H9 (cell line): ENCODE results near the gene LMX1B. TPM values are rescaled to one million over a fixed set of nuclear protein-coding genes. Genes with fewer than 3 reads are reported as not detected.

Source experiments
- DNase-seq: peaks from one replicate; pipeline ENCODE4 v3.0.0-alpha.2; 2017
- H2AFZ ChIP-seq: one replicate; pipeline ENCODE4 v1.6.1; 2013; ENCODE audit warnings: mild to moderate bottlenecking, low read length, control low read depth, moderate library complexity
- H2AK5ac ChIP-seq: 2 replicates; pipeline ENCODE4 v1.6.1; 2013; ENCODE audit warnings: low read length, control low read depth, mixed read lengths; ENCODE audit not compliant: insufficient read length
- H2BK120ac ChIP-seq: one replicate; pipeline ENCODE4 v1.6.1; 2013; ENCODE audit warnings: low read depth, mild to moderate bottlenecking, low read length, control low read depth, inconsistent platforms; ENCODE audit not compliant: poor library complexity, severe bottlenecking
- H2BK12ac ChIP-seq: 2 replicates; pipeline ENCODE4 v1.6.1; 2013; ENCODE audit warnings: low read length, control low read depth, mixed read lengths, low read depth; ENCODE audit not compliant: insufficient read length
- H2BK15ac ChIP-seq: 2 replicates; pipeline ENCODE4 v1.6.1; 2013; ENCODE audit warnings: low read depth, low read length, control low read depth
- H2BK20ac ChIP-seq: one replicate; pipeline ENCODE4 v1.6.1; 2013; ENCODE audit warnings: low read depth, mild to moderate bottlenecking, low read length, control low read depth, inconsistent platforms; ENCODE audit not compliant: poor library complexity, severe bottlenecking
- H2BK5ac ChIP-seq: 2 replicates; pipeline ENCODE4 v1.6.1; 2013; ENCODE audit warnings: low read length, control low read depth, mixed read lengths; ENCODE audit not compliant: insufficient read length
- H3K14ac ChIP-seq: 2 replicates; pipeline ENCODE4 v1.6.1; 2013; ENCODE audit warnings: low read length, control low read depth; ENCODE audit not compliant: insufficient read depth
- H3K18ac ChIP-seq: 2 replicates; pipeline ENCODE4 v1.6.1; 2013; ENCODE audit warnings: low read depth, mild to moderate bottlenecking, mixed read lengths, low read length, control low read depth; ENCODE audit not compliant: insufficient read length
- H3K23ac ChIP-seq: 2 replicates; pipeline ENCODE4 v1.6.1; 2013; ENCODE audit warnings: low read length, control low read depth, mixed read lengths, low read depth; ENCODE audit not compliant: insufficient read length
- H3K23me2 ChIP-seq: 2 replicates; pipeline ENCODE4 v1.6.1; 2013; ENCODE audit warnings: low read depth, mild to moderate bottlenecking, mixed read lengths, low read length, control low read depth; ENCODE audit not compliant: insufficient read length, poor library complexity, severe bottlenecking
- H3K27ac ChIP-seq: 2 replicates; pipeline ENCODE4 v1.5.1; 2013; ENCODE audit warnings: low read length, control low read depth, mixed read lengths, low read depth; ENCODE audit not compliant: insufficient read length
- H3K27me3 ChIP-seq: 2 replicates; pipeline ENCODE4 v1.6.1; 2013; ENCODE audit warnings: low read length, control low read depth, inconsistent platforms; ENCODE audit not compliant: insufficient read depth
- H3K4ac ChIP-seq: 2 replicates; pipeline ENCODE4 v1.6.1; 2013; ENCODE audit warnings: low read depth, mild to moderate bottlenecking, control low read depth, inconsistent platforms, low read length, moderate library complexity
- H3K4me1 ChIP-seq: 2 replicates; pipeline ENCODE4 v1.6.1; 2013; ENCODE audit warnings: low read length, control low read depth, inconsistent platforms; ENCODE audit not compliant: insufficient read depth
- H3K4me2 ChIP-seq: 2 replicates; pipeline ENCODE4 v1.6.1; 2013; ENCODE audit warnings: low read length, control low read depth, mixed read lengths; ENCODE audit not compliant: insufficient read length, insufficient read depth
- H3K56ac ChIP-seq: 2 replicates; pipeline ENCODE4 v1.6.1; 2013; ENCODE audit warnings: low read depth, mild to moderate bottlenecking, mixed read lengths, low read length, control low read depth; ENCODE audit not compliant: insufficient read length
- H3K79me1 ChIP-seq: 2 replicates; pipeline ENCODE4 v1.6.1; 2013; ENCODE audit warnings: low read depth, mild to moderate bottlenecking, moderate library complexity, low read length, control low read depth, inconsistent platforms; ENCODE audit not compliant: insufficient read depth, poor library complexity, severe bottlenecking
- H3K79me2 ChIP-seq: 2 replicates; pipeline ENCODE4 v1.6.1; 2013; ENCODE audit warnings: low read length, control low read depth, inconsistent platforms; ENCODE audit not compliant: insufficient read depth
- H3K9ac ChIP-seq: 2 replicates; pipeline ENCODE4 v1.6.1; 2013; ENCODE audit warnings: low read length, control low read depth, mixed read lengths; ENCODE audit not compliant: insufficient read length; ENCODE audit errors: extremely low read depth
- H3K9me3 ChIP-seq: one replicate; pipeline ENCODE4 v1.6.1; 2013; ENCODE audit warnings: low read depth, low read length, inconsistent platforms; ENCODE audit not compliant: control insufficient read depth
- H3T11ph ChIP-seq: one replicate; pipeline ENCODE4 v1.6.1; 2013; ENCODE audit warnings: mild to moderate bottlenecking, low read length, control low read depth, inconsistent platforms
- H4K20me1 ChIP-seq: one replicate; pipeline ENCODE4 v1.6.1; 2013; ENCODE audit not compliant: control insufficient read depth, insufficient read length, insufficient read depth
- H4K5ac ChIP-seq: 2 replicates; pipeline ENCODE4 v1.6.1; 2013; ENCODE audit warnings: low read depth, mild to moderate bottlenecking, mixed read lengths, low read length, control low read depth; ENCODE audit not compliant: insufficient read length
- H4K8ac ChIP-seq: replicated peaks from 2 replicates; pipeline ENCODE4 v1.6.1; 2013; ENCODE audit warnings: low read length, control low read depth, mixed read lengths, low read depth; ENCODE audit not compliant: insufficient read length
- H4K91ac ChIP-seq: 2 replicates; pipeline ENCODE4 v1.6.1; 2013; ENCODE audit warnings: low read depth, mild to moderate bottlenecking, moderate library complexity, mixed read lengths, low read length, control low read depth; ENCODE audit not compliant: insufficient read length
- H3K27ac Mint-ChIP-seq, 3 experiments: 2 replicates in 2 of 3; 3 replicates in 1 of 3; pipeline ENCODE4 v1.8.0; 2020 to 2021; ENCODE audit warnings: mixed read lengths in 3 of 3, mild to moderate bottlenecking in 1 of 3, moderate library complexity in 1 of 3
- H3K27me3 Mint-ChIP-seq: 2 replicates; pipeline ENCODE4 v1.8.0; 2021; ENCODE audit warnings: low read depth, mild to moderate bottlenecking, moderate library complexity, mixed read lengths
- H3K36me3 Mint-ChIP-seq, 3 experiments: 2 replicates in 2 of 3; 3 replicates in 1 of 3; pipeline ENCODE4 v1.8.0; 2020 to 2021; ENCODE audit warnings: low read depth in 3 of 3, mixed read lengths in 3 of 3; ENCODE audit not compliant: insufficient read depth in 1 of 3
- H3K4me1 Mint-ChIP-seq, 2 experiments: 2 replicates each; pipeline ENCODE4 v1.8.0; 2020; ENCODE audit warnings: mixed read lengths in 2 of 2
- H3K4me3 Mint-ChIP-seq, 2 experiments: 2 replicates in 1 of 2; 3 replicates in 1 of 2; pipeline ENCODE4 v1.8.0; 2020 to 2021; ENCODE audit warnings: mild to moderate bottlenecking in 2 of 2, mixed read lengths in 2 of 2, moderate library complexity in 1 of 2
- H3K9me3 Mint-ChIP-seq, 2 experiments: 2 replicates in 1 of 2; 3 replicates in 1 of 2; pipeline ENCODE4 v1.8.0; 2020; ENCODE audit warnings: mild to moderate bottlenecking in 2 of 2, mixed read lengths in 2 of 2, moderate library complexity in 1 of 2
- WGBS: extraction: QIAGEN DNeasy Blood & Tissue Kit; methylation state at CpG from one replicate; pipeline ENCODE4 v1.1.7; 2013; ENCODE audit warnings: missing lambda C conversion rate, low lambda C conversion rate, mixed read lengths; ENCODE audit not compliant: insufficient read length; ENCODE audit errors: extremely low coverage; 5-methylcytosine and 5-hydroxymethylcytosine counted together
- total RNA-seq: library from RNA; stranded (reverse); gene quantifications from 2 replicates; pipeline ENCODE4 v1.2.1, GENCODE V29; 2021
- TF ChIP-seq, protein P1 (sequence below): fragments of 200-600 bp; sonication (generic); conservative IDR thresholded peaks from 3 replicates; pipeline ENCODE4 v1.8.0; 2021; ENCODE audit warnings: antibody characterized with exemption, mild to moderate bottlenecking

Gene LMX1B
- total RNA-seq, 1 experiment from 2014 or later = 0.85 TPM

DNA sequence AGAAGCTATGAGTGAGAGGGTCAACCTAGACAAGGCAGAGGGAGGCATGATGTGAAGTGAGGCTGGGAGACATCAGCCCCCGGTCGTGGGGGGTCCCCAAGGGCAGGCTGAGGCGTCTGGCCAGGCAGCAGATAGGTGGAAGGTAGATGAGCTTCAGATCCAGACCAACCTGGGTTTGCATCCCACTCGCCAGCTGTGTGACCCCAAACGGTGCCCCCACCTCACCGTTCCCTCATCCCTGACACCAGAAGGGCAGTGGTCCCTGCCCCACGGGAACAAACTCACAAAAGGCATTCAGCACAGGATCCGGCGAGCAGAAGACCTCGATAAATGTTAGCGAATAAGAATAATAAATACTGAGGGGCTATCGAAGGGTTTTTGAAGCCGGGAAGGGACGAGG is 27.5 kb upstream of the LMX1B start:
- H3K18ac ChIP-seq = no peak overlapping the region
- H3K56ac ChIP-seq = no peak overlapping the region
- H3K4me2 ChIP-seq = no peak overlapping the region
- H3K9me3 ChIP-seq = no peaks in the 10 kb centered on the region
- no peak overlapping the region for H3K23ac ChIP-seq
- H2BK12ac ChIP-seq = no peak overlapping the region
- no peak overlapping the region for H2BK20ac ChIP-seq
- DNase-seq = no peak
- no peak overlapping the region for H2BK120ac ChIP-seq
- no peak overlapping the region for H3K27ac ChIP-seq
- no peak overlapping the region for H3T11ph ChIP-seq
- Mint-ChIP-seq H3K27ac (no peak overlapping the region), H3K9me3 (peaks cover 0 to 2% of the 10 kb centered on the region in 2 experiments; a peak in 1 of 5 replicates), H3K4me1 (peaks cover 15 to 24% of the 10 kb centered on the region in 2 experiments), H3K27me3 (peaks cover 27% of the 10 kb centered on the region), H3K4me3 (no peak overlapping the region), H3K36me3 (no peaks in the 10 kb centered on the region; a peak in 1 of 7 replicates)
- H3K79me2 ChIP-seq = no peaks in the 10 kb centered on the region
- H3K4me1 ChIP-seq = no peaks in the 10 kb centered on the region; the same call in 1 of the 2 replicates
- H4K20me1 ChIP-seq = no peaks in the 10 kb centered on the region
- no peak overlapping the region for H4K91ac ChIP-seq
- no peak overlapping the region for H3K9ac ChIP-seq
- no CpG with 5 or more reads among the region's 14 CpGs for WGBS
- no peak overlapping the region for H2BK5ac ChIP-seq
- H2AK5ac ChIP-seq = no peak overlapping the region
- H3K79me1 ChIP-seq = no peaks in the 10 kb centered on the region
- TF ChIP-seq, protein P1, sequence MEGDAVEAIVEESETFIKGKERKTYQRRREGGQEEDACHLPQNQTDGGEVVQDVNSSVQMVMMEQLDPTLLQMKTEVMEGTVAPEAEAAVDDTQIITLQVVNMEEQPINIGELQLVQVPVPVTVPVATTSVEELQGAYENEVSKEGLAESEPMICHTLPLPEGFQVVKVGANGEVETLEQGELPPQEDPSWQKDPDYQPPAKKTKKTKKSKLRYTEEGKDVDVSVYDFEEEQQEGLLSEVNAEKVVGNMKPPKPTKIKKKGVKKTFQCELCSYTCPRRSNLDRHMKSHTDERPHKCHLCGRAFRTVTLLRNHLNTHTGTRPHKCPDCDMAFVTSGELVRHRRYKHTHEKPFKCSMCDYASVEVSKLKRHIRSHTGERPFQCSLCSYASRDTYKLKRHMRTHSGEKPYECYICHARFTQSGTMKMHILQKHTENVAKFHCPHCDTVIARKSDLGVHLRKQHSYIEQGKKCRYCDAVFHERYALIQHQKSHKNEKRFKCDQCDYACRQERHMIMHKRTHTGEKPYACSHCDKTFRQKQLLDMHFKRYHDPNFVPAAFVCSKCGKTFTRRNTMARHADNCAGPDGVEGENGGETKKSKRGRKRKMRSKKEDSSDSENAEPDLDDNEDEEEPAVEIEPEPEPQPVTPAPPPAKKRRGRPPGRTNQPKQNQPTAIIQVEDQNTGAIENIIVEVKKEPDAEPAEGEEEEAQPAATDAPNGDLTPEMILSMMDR = no peak
- H4K8ac ChIP-seq = no peak overlapping the region
- no peaks in the 10 kb centered on the region for H3K23me2 ChIP-seq
- no peak overlapping the region for H2BK15ac ChIP-seq
- H3K4ac ChIP-seq = no peak overlapping the region
- no peak overlapping the region for H4K5ac ChIP-seq
- no peak overlapping the region for H3K14ac ChIP-seq
- H3K27me3 ChIP-seq = no peaks in the 10 kb centered on the region
- H2AFZ ChIP-seq = no peak overlapping the region
